NCI-H526 (cell line): ENCODE results near the gene ARNT2.

Source experiments
- DNase-seq, 2 experiments: peaks; one replicate each; lab custom pipeline; 2025; lab: John Stamatoyannopoulos, UW

Gene ARNT2

GRCh38 chr15:80514071-80514780 lies 110.0 kb downstream of the ARNT2 start:
- DNase-seq, result no peak

- no peak for DNase-seq
Observed at GRCh38 chr15:80517290-80517689, 113.1 kb downstream of the ARNT2 start.

GRCh38 chr15:80518522-80518921 lies 114.3 kb downstream of the ARNT2 start:
- DNase-seq, result no peak

- no peak for DNase-seq
Observed at GRCh38 chr15:80523746-80524145, 119.6 kb downstream of the ARNT2 start.

GRCh38 chr15:80525853-80526252 lies 121.7 kb downstream of the ARNT2 start:
- no peak for DNase-seq

GRCh38 chr15:80526556-80527340 lies 122.6 kb downstream of the ARNT2 start:
- DNase-seq, result no peak

- DNase-seq, result no peak
Observed at GRCh38 chr15:80527406-80527805, 123.2 kb downstream of the ARNT2 start.

GRCh38 chr15:80527961-80528360 lies 123.8 kb downstream of the ARNT2 start:
- no peak for DNase-seq

- DNase-seq, result no peak
Observed at GRCh38 chr15:80530737-80531365, 126.7 kb downstream of the ARNT2 start.

- DNase-seq, result no peak
Observed at GRCh38 chr15:80531388-80531787, 127.2 kb downstream of the ARNT2 start.

- no peak for DNase-seq
Observed at GRCh38 chr15:80531796-80532195, 127.6 kb downstream of the ARNT2 start.

GRCh38 chr15:80533790-80534333 lies 129.7 kb downstream of the ARNT2 start:
- DNase-seq, result no peak

GRCh38 chr15:80536231-80536630 lies 132.0 kb downstream of the ARNT2 start:
- DNase-seq, result peak; percentile 23 to 35

GRCh38 chr15:80536716-80537115 lies 132.5 kb downstream of the ARNT2 start:
- DNase-seq, result no peak

- no peak for DNase-seq
Observed at GRCh38 chr15:80545078-80545477, 140.9 kb downstream of the ARNT2 start.

GRCh38 chr15:80547264-80547663 lies 143.1 kb downstream of the ARNT2 start:
- no peak for DNase-seq

- DNase-seq, result no peak
Observed at GRCh38 chr15:80549191-80549590, 145.0 kb downstream of the ARNT2 start.

GRCh38 chr15:80549654-80550053 lies 145.5 kb downstream of the ARNT2 start:
- DNase-seq, result no peak

GRCh38 chr15:80550219-80550907 lies 146.2 kb downstream of the ARNT2 start:
- DNase-seq, result no peak

- no peak for DNase-seq
Observed at GRCh38 chr15:80550908-80551260, 146.7 kb downstream of the ARNT2 start.

- no peak for DNase-seq
Observed at GRCh38 chr15:80551348-80551747, 147.2 kb downstream of the ARNT2 start.

- no peak for DNase-seq
Observed at GRCh38 chr15:80554560-80554959, 150.4 kb downstream of the ARNT2 start.
